ENCODE results near the gene NELL1. TPM values are rescaled to one million over a fixed set of nuclear protein-coding genes. Genes with fewer than 3 reads are reported as not detected.

The NELL1 gene
- polyA plus RNA-seq, 1 of the 3 experiments (the other 2 are of a cell fraction) = not detected

- Histone ChIP-seq H3F3A (replicated peaks; ENCODE audit: insufficient read depth) (no peaks in the 10 kb centered on the region), H3K36me3 (replicated peaks in 1 of 2; ENCODE audit: control insufficient read depth in 1 of 2, insufficient read depth in 2 of 2, low read length in 1 of 2) (no peaks in the 10 kb centered on the region), H3K27me3 (ENCODE audit: insufficient read depth) (no peaks in the 10 kb centered on the region), H4K20me1 (ENCODE audit: insufficient read depth) (no peaks in the 10 kb centered on the region), H3K4me1 (ENCODE audit: control insufficient read depth in 1 of 2, insufficient read depth in 2 of 2, low read depth in 1 of 2, low read length in 1 of 2) (no peaks in the 10 kb centered on the region), H3K9ac (no peak overlapping the region), H3K79me2 (ENCODE audit: insufficient read depth) (no peaks in the 10 kb centered on the region), H3K9me3 (no peaks in the 10 kb centered on the region), H2AFZ (ENCODE audit: low read depth) (no peak overlapping the region), H3K4me3 (ENCODE audit: low read depth in 2 of 2, low read length in 1 of 2) (no peak overlapping the region), H3K9me2 (no peaks in the 10 kb centered on the region), H3K4me2 (no peak overlapping the region), H3K27ac (ENCODE audit: low read depth in 2 of 2, low read length in 1 of 2) (no peak overlapping the region)
- ChIA-PET CTCF (no interaction called here), POLR2A (no interaction called here)
- DNase-seq = no peak
- TF ChIP-seq, protein P1, sequence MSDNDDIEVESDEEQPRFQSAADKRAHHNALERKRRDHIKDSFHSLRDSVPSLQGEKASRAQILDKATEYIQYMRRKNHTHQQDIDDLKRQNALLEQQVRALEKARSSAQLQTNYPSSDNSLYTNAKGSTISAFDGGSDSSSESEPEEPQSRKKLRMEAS (IDR thresholded peaks at IDR 0.05; ENCODE audit: low read depth) = no peak
- TF ChIP-seq FOSL2 (IDR thresholded peaks at IDR 0.05; ENCODE audit: borderline replicate concordance, low read depth) (no peak), TAF1 (IDR thresholded peaks at IDR 0.05; ENCODE audit: borderline replicate concordance, low read depth, low read length) (no peak), RXRA (IDR thresholded peaks at IDR 0.05; ENCODE audit: borderline replicate concordance, low read depth) (no peak), RAD21 (IDR thresholded peaks at IDR 0.05; ENCODE audit: low read length) (no peak), RFX5 (IDR thresholded peaks at IDR 0.05; ENCODE audit: low read length) (no peak), PBX3 (IDR thresholded peaks at IDR 0.05) (no peak), TEAD4 (IDR thresholded peaks at IDR 0.05; ENCODE audit: borderline replicate concordance, insufficient read depth) (no peak), EZH2phosphoT487 (IDR thresholded peaks at IDR 0.05; ENCODE audit: borderline replicate concordance, low read depth) (no peak), ELF1 (IDR thresholded peaks at IDR 0.05) (no peak), MXI1 (IDR thresholded peaks at IDR 0.05; ENCODE audit: low read depth, low read length) (no peak), FOXJ3 (CRISPR knock-in tag; IDR thresholded peaks at IDR 0.05) (no peak)
- TF ChIP-seq, protein P2, sequence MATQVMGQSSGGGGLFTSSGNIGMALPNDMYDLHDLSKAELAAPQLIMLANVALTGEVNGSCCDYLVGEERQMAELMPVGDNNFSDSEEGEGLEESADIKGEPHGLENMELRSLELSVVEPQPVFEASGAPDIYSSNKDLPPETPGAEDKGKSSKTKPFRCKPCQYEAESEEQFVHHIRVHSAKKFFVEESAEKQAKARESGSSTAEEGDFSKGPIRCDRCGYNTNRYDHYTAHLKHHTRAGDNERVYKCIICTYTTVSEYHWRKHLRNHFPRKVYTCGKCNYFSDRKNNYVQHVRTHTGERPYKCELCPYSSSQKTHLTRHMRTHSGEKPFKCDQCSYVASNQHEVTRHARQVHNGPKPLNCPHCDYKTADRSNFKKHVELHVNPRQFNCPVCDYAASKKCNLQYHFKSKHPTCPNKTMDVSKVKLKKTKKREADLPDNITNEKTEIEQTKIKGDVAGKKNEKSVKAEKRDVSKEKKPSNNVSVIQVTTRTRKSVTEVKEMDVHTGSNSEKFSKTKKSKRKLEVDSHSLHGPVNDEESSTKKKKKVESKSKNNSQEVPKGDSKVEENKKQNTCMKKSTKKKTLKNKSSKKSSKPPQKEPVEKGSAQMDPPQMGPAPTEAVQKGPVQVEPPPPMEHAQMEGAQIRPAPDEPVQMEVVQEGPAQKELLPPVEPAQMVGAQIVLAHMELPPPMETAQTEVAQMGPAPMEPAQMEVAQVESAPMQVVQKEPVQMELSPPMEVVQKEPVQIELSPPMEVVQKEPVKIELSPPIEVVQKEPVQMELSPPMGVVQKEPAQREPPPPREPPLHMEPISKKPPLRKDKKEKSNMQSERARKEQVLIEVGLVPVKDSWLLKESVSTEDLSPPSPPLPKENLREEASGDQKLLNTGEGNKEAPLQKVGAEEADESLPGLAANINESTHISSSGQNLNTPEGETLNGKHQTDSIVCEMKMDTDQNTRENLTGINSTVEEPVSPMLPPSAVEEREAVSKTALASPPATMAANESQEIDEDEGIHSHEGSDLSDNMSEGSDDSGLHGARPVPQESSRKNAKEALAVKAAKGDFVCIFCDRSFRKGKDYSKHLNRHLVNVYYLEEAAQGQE (IDR thresholded peaks at IDR 0.05; ENCODE audit: low read depth, low read length) = no peak
These were observed 311.4 kb downstream of the NELL1 start for GRCh38 chr11:20980736-20981135.

- 12% methylated on average over 1 of the region's 1 CpG for WGBS (ENCODE audit: low lambda C conversion rate)
- H3K36me3 ChIP-seq (replicated peaks in 1 of 2; ENCODE audit: control insufficient read depth in 1 of 2, insufficient read depth in 2 of 2, low read length in 1 of 2) = no peaks in the 10 kb centered on the region
- ChIA-PET CTCF (interaction anchor here (0.6 kb wide), 1 partner anchor 8 kb away, joined by 3 read pairs; no protein-coding TSS in a partner anchor), POLR2A (no interaction called here)
- H3K27ac ChIP-seq (ENCODE audit: low read depth in 2 of 2, low read length in 1 of 2) = no peak overlapping the region
- TF ChIP-seq, protein P1 (IDR thresholded peaks at IDR 0.05; ENCODE audit: low read depth) = no peak
- no peak for TF ChIP-seq TEAD4 (IDR thresholded peaks at IDR 0.05; ENCODE audit: borderline replicate concordance, insufficient read depth)
- no peak for TF ChIP-seq FOSL2 (IDR thresholded peaks at IDR 0.05; ENCODE audit: borderline replicate concordance, low read depth)
- no peak for TF ChIP-seq EP300 (IDR thresholded peaks at IDR 0.05; ENCODE audit: borderline replicate concordance in 1 of 2, low read depth in 1 of 2, low read length in 1 of 2)
- TF ChIP-seq RCOR1 (IDR thresholded peaks at IDR 0.05; ENCODE audit: low read length) = no peak
- TF ChIP-seq NFIC (IDR thresholded peaks at IDR 0.05; ENCODE audit: borderline replicate concordance) = no peak
- no peak for TF ChIP-seq TCF12 (IDR thresholded peaks at IDR 0.05)
- TF ChIP-seq, protein P3, sequence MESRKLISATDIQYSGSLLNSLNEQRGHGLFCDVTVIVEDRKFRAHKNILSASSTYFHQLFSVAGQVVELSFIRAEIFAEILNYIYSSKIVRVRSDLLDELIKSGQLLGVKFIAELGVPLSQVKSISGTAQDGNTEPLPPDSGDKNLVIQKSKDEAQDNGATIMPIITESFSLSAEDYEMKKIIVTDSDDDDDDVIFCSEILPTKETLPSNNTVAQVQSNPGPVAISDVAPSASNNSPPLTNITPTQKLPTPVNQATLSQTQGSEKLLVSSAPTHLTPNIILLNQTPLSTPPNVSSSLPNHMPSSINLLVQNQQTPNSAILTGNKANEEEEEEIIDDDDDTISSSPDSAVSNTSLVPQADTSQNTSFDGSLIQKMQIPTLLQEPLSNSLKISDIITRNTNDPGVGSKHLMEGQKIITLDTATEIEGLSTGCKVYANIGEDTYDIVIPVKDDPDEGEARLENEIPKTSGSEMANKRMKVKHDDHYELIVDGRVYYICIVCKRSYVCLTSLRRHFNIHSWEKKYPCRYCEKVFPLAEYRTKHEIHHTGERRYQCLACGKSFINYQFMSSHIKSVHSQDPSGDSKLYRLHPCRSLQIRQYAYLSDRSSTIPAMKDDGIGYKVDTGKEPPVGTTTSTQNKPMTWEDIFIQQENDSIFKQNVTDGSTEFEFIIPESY (IDR thresholded peaks at IDR 0.05; ENCODE audit: borderline replicate concordance, low read depth) = no peak
- no peak for TF ChIP-seq MXI1 (IDR thresholded peaks at IDR 0.05; ENCODE audit: low read depth, low read length)
- TF ChIP-seq PBX3 (IDR thresholded peaks at IDR 0.05) = no peak
- no peak for TF ChIP-seq MEF2A (IDR thresholded peaks at IDR 0.05; ENCODE audit: borderline replicate concordance, low read depth)
- TF ChIP-seq ELF1 (IDR thresholded peaks at IDR 0.05) = no peak
- TF ChIP-seq RFX5 (IDR thresholded peaks at IDR 0.05; ENCODE audit: low read length) = no peak
- H3K9me2 ChIP-seq = no peaks in the 10 kb centered on the region
- no peaks in the 10 kb centered on the region for H3F3A ChIP-seq (replicated peaks; ENCODE audit: insufficient read depth)
- no peaks in the 10 kb centered on the region for H3K27me3 ChIP-seq (ENCODE audit: insufficient read depth)
- H4K20me1 ChIP-seq (ENCODE audit: insufficient read depth) = no peaks in the 10 kb centered on the region
- no peak overlapping the region for H2AFZ ChIP-seq (ENCODE audit: low read depth)
- H3K4me1 ChIP-seq (ENCODE audit: control insufficient read depth in 1 of 2, insufficient read depth in 2 of 2, low read depth in 1 of 2, low read length in 1 of 2) = no peaks in the 10 kb centered on the region; a peak in 1 of 4 replicates
- DNase-seq = no peak
- H3K9me3 ChIP-seq = no peaks in the 10 kb centered on the region
- H3K4me2 ChIP-seq = no peak overlapping the region
- H3K4me3 ChIP-seq (ENCODE audit: low read depth in 2 of 2, low read length in 1 of 2) = no peak overlapping the region
- no peak overlapping the region for H3K9ac ChIP-seq
- H3K79me2 ChIP-seq (ENCODE audit: insufficient read depth) = no peaks in the 10 kb centered on the region
These were observed 321.1 kb downstream of the NELL1 start for GRCh38 chr11:20990447-20990846.
